Measurements from ENCODE around the gene GNG14. TPM values are rescaled to one million over a fixed set of nuclear protein-coding genes. Genes with fewer than 3 reads are reported as not detected.

The GNG14 gene
- total RNA-seq, 1 experiment from 2014 or later = not detected

DNA sequence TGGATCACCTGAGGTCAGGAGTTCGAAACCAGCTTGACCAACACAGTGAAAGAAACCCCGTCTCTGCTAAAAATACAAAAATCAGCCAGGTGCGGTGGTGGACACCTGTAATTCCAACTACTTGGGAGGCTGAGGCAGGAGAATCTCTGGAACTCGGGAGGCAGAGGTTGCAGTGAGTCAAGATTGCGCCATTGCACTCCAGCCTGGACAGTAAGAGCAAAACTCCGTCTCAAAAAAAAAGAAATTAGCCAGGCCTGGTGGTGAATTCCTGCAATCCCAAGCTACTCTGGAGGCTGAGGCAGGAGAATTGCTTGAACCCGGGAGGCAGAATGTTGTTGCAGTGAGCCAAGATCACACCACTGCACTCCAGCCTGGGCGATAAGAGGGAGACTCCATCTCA, 20.8 kb downstream of the GNG14 start:
- H2AFZ ChIP-seq (ENCODE audit: low read length) = no peak overlapping the region
- H3K18ac ChIP-seq (ENCODE audit: insufficient read length, low read depth, low read length) = no peak overlapping the region
- TF ChIP-seq, protein P1, sequence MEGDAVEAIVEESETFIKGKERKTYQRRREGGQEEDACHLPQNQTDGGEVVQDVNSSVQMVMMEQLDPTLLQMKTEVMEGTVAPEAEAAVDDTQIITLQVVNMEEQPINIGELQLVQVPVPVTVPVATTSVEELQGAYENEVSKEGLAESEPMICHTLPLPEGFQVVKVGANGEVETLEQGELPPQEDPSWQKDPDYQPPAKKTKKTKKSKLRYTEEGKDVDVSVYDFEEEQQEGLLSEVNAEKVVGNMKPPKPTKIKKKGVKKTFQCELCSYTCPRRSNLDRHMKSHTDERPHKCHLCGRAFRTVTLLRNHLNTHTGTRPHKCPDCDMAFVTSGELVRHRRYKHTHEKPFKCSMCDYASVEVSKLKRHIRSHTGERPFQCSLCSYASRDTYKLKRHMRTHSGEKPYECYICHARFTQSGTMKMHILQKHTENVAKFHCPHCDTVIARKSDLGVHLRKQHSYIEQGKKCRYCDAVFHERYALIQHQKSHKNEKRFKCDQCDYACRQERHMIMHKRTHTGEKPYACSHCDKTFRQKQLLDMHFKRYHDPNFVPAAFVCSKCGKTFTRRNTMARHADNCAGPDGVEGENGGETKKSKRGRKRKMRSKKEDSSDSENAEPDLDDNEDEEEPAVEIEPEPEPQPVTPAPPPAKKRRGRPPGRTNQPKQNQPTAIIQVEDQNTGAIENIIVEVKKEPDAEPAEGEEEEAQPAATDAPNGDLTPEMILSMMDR (conservative IDR thresholded peaks at IDR 0.05) = no peak
- no peaks in the 10 kb centered on the region for H3K27me3 Mint-ChIP-seq (ENCODE audit: low read depth)
- no peaks in the 10 kb centered on the region for H3K9me3 ChIP-seq (ENCODE audit: control insufficient read depth, low read depth, low read length)
- no peak overlapping the region for H3K27ac Mint-ChIP-seq
- no peak overlapping the region for H3K4me3 Mint-ChIP-seq
- H3K23ac ChIP-seq (ENCODE audit: insufficient read length, low read depth, low read length) = no peak overlapping the region
- H3K14ac ChIP-seq (ENCODE audit: insufficient read depth, low read length) = no peak overlapping the region
- H2BK20ac ChIP-seq (ENCODE audit: low read depth, low read length, poor library complexity, severe bottlenecking) = no peak overlapping the region
- no peak overlapping the region for H3T11ph ChIP-seq (ENCODE audit: low read length)
- H2BK12ac ChIP-seq (ENCODE audit: insufficient read length, low read depth, low read length) = no peak overlapping the region
- no peak overlapping the region for H2AK5ac ChIP-seq (ENCODE audit: insufficient read length, low read length)
- no peak overlapping the region for H3K4me2 ChIP-seq (ENCODE audit: insufficient read depth, insufficient read length, low read length)
- no peak overlapping the region for H4K91ac ChIP-seq (ENCODE audit: insufficient read length, low read depth, low read length)
- no peak for DNase-seq
- H3K36me3 Mint-ChIP-seq (ENCODE audit: insufficient read depth in 1 of 3, low read depth in 3 of 3) = peaks cover 52 to 87% (median 78%) of the 10 kb centered on the region in 3 experiments
- no peak overlapping the region for H3K27ac ChIP-seq (ENCODE audit: insufficient read length, low read depth, low read length)
- no peaks in the 10 kb centered on the region for H3K79me1 ChIP-seq (ENCODE audit: insufficient read depth, low read depth, low read length, poor library complexity, severe bottlenecking)
- no peaks in the 10 kb centered on the region for H3K9me3 Mint-ChIP-seq
- no peak overlapping the region for H4K5ac ChIP-seq (ENCODE audit: insufficient read length, low read depth, low read length)
- no peaks in the 10 kb centered on the region for H3K79me2 ChIP-seq (ENCODE audit: insufficient read depth, low read length)
- no peak overlapping the region for H2BK15ac ChIP-seq (ENCODE audit: low read depth, low read length)
- no CpG with 5 or more reads among the region's 8 CpGs for WGBS (ENCODE audit: extremely low coverage, insufficient read length, low lambda C conversion rate)
- no peaks in the 10 kb centered on the region for H3K4me1 ChIP-seq (ENCODE audit: insufficient read depth, low read length)
- no peak overlapping the region for H3K56ac ChIP-seq (ENCODE audit: insufficient read length, low read depth, low read length)
- no peaks in the 10 kb centered on the region for H3K27me3 ChIP-seq (ENCODE audit: insufficient read depth, low read length)
- H4K8ac ChIP-seq (replicated peaks; ENCODE audit: insufficient read length, low read depth, low read length) = no peak overlapping the region
- H3K4me1 Mint-ChIP-seq = peaks cover 0 to 2% of the 10 kb centered on the region in 2 experiments; a peak in 2 of 4 replicates
- no peak overlapping the region for H2BK5ac ChIP-seq (ENCODE audit: insufficient read length, low read length)
- H4K20me1 ChIP-seq (ENCODE audit: control insufficient read depth, insufficient read depth, insufficient read length) = no peaks in the 10 kb centered on the region
- H3K4ac ChIP-seq (ENCODE audit: low read depth, low read length) = no peak overlapping the region
- H2BK120ac ChIP-seq (ENCODE audit: low read depth, low read length, poor library complexity, severe bottlenecking) = no peak overlapping the region
- H3K23me2 ChIP-seq (ENCODE audit: insufficient read length, low read depth, low read length, poor library complexity, severe bottlenecking) = no peaks in the 10 kb centered on the region
- H3K9ac ChIP-seq (ENCODE audit: extremely low read depth, insufficient read length, low read length) = no peak overlapping the region
